Measurements from ENCODE around the gene IL2RG. TPM values are rescaled to one million over a fixed set of nuclear protein-coding genes. Genes with fewer than 3 reads are reported as not detected.

The IL2RG gene
- total RNA-seq, 1 donor from 2014 or later, result not detected

DNA sequence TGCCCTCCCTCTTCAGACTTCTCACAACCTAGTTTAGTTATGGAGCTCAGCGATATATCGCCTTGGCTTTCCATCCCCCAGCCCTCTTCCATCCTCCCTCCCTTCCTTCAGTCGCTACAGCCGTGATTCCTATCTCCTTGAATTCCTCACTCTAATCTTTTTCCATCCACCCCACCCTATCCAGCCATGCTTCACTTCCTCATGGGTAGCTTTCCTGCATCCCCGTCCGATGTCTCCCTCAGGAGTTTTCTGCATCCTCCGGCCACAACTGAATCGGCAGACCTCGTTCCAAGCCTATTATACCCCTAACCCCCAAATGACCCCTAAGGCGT lies 43.7 kb downstream of the IL2RG start:
- Histone ChIP-seq H3K36me3 (ENCODE audit: control insufficient read depth, insufficient read depth, low read length) (no peaks in the 10 kb centered on the region), H3K4me3 (ENCODE audit: low read depth, low read length) (peak overlapping the region; percentile 62), H3K27me3 (ENCODE audit: control insufficient read depth, insufficient read depth, low read length) (no peaks in the 10 kb centered on the region)
- no peak for DNase-seq (ENCODE audit: low read depth)
- no peak for FAIRE-seq
- TF ChIP-seq, protein P1, sequence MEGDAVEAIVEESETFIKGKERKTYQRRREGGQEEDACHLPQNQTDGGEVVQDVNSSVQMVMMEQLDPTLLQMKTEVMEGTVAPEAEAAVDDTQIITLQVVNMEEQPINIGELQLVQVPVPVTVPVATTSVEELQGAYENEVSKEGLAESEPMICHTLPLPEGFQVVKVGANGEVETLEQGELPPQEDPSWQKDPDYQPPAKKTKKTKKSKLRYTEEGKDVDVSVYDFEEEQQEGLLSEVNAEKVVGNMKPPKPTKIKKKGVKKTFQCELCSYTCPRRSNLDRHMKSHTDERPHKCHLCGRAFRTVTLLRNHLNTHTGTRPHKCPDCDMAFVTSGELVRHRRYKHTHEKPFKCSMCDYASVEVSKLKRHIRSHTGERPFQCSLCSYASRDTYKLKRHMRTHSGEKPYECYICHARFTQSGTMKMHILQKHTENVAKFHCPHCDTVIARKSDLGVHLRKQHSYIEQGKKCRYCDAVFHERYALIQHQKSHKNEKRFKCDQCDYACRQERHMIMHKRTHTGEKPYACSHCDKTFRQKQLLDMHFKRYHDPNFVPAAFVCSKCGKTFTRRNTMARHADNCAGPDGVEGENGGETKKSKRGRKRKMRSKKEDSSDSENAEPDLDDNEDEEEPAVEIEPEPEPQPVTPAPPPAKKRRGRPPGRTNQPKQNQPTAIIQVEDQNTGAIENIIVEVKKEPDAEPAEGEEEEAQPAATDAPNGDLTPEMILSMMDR (IDR thresholded peaks at IDR 0.05; ENCODE audit: insufficient read depth, low read length, severe bottlenecking), result no peak

- TF ChIP-seq, protein P1 (IDR thresholded peaks at IDR 0.05; ENCODE audit: insufficient read depth, low read length, severe bottlenecking), result no peak
- Histone ChIP-seq H3K36me3 (ENCODE audit: control insufficient read depth, insufficient read depth, low read length) (no peaks in the 10 kb centered on the region), H3K27me3 (ENCODE audit: control insufficient read depth, insufficient read depth, low read length) (no peaks in the 10 kb centered on the region), H3K4me3 (ENCODE audit: low read depth, low read length) (peak overlapping the region; percentile 62)
- no peak for DNase-seq (ENCODE audit: low read depth)
- FAIRE-seq, result no peak
Observed at GRCh38 chrX:71067089-71067488, 44.3 kb downstream of the IL2RG start.

DNA sequence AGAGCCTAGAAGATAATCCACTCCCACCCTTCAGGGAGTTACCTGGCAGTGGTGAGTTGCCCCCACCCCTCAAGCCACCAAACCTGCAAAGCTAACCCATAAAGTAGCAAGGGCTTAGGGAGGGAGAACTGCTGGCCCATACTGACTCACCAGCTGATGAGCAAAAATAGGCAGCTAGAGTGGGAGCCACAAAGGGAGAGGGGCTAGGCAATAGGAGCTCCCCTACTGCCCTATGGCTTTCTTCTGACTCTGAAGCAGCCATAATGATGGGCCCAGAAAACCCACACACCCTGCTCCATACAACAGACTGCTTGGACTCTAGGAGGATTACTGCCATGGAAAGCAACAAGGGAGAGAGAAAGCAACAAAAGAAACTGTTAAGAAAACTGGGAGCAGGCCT lies 51.2 kb downstream of the IL2RG start:
- TF ChIP-seq, protein P1 (IDR thresholded peaks at IDR 0.05; ENCODE audit: insufficient read depth, low read length, severe bottlenecking), result no peak
- FAIRE-seq, result no peak
- Histone ChIP-seq H3K4me3 (ENCODE audit: low read depth, low read length) (no peak overlapping the region), H3K36me3 (ENCODE audit: control insufficient read depth, insufficient read depth, low read length) (peaks cover 3% of the 10 kb centered on the region), H3K27me3 (ENCODE audit: control insufficient read depth, insufficient read depth, low read length) (no peaks in the 10 kb centered on the region)
- no peak for DNase-seq (ENCODE audit: low read depth)

DNA sequence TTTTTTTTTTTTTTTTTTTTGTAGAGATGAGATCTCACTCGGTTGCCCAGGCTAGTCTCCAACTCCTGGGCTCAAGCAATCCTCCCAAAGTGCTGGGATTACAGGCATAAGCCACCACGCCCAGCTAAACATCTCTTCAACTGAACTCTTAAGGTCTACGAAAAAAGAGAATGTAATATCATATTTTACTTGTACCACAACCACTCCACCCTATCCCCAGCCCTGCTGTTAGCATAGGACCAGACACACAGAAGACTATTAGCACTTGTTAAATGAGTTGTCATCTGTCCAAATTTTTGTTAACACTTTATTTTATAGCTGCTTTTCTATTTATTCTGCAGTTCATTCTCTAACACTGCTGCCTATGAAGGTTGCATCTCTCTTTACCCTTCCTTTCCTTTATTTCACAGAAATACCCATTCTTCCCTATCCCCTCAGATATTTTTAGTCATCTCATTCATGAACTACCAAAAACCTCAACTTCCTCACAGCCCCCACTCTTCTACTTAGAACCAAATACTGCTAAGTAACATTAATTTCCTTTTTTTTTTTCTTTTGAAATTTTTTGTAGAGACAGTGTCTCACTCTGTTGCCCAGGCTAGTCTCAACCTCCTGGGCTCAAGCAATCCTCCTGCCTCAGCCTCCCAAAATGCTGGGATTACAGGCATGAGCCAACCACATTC lies 53.4 kb downstream of the IL2RG start:
- FAIRE-seq, result no peak
- peaks cover 4% of the 10 kb centered on the region for H3K36me3 ChIP-seq (ENCODE audit: control insufficient read depth, insufficient read depth, low read length)
- DNase-seq (ENCODE audit: low read depth), result no peak
- no peak overlapping the region for H3K4me3 ChIP-seq (ENCODE audit: low read depth, low read length)
- no peaks in the 10 kb centered on the region for H3K27me3 ChIP-seq (ENCODE audit: control insufficient read depth, insufficient read depth, low read length)
- TF ChIP-seq, protein P1 (IDR thresholded peaks at IDR 0.05; ENCODE audit: insufficient read depth, low read length, severe bottlenecking), result no peak

Other genes starting within 250 kb of the IL2RG start
- gene TEX11, start 202.9 kb downstream of the IL2RG start, total RNA-seq, result not detected in 2 replicates
- gene SLC7A3, start 180.5 kb downstream of the IL2RG start, total RNA-seq, result not detected in 2 replicates
- 74.5 and 75.3 TPM in 2 replicates for gene SNX12, start 43.2 kb downstream of the IL2RG start, total RNA-seq
- gene FOXO4, start 15.7 kb downstream of the IL2RG start, total RNA-seq, result 3.2 and 6.8 TPM in 2 replicates
- not detected in 2 replicates for gene CXorf65, start 4.8 kb downstream of the IL2RG start, total RNA-seq
- 8.2 and 16.3 TPM in 2 replicates for gene MED12, start 7.0 kb upstream of the IL2RG start, total RNA-seq
- under 0.01 TPM in 2 replicates for gene NLGN3, start 33.3 kb upstream of the IL2RG start, total RNA-seq
- 0.13 TPM in 1 of 2 replicates, not detected in the other for gene GJB1, start 111.6 kb upstream of the IL2RG start, total RNA-seq
- 1.6 and 1.9 TPM in 2 replicates for gene ZMYM3, start 142.6 kb upstream of the IL2RG start, total RNA-seq
- gene NONO, start 172.1 kb upstream of the IL2RG start, total RNA-seq, result 237 and 365 TPM in 2 replicates
- gene ITGB1BP2, start 190.2 kb upstream of the IL2RG start, total RNA-seq, result 1.1 and 2.4 TPM in 2 replicates